ENCODE data around the gene PRRC2C. TPM values are rescaled to one million over a fixed set of nuclear protein-coding genes. Genes with fewer than 3 reads are reported as not detected.

PRRC2C gene
- total RNA-seq, 4 donors from 2014 or later = 70.0 to 278 (median 81.4) TPM

- Histone ChIP-seq H3K27ac (peak overlapping the region; percentile 98 to 100 (median 99)), H3K4me1 (peaks cover 23 to 34% of the 10 kb centered on the region in 2 donors), H3K9me3 (no peaks in the 10 kb centered on the region), H3K36me3 (no peaks in the 10 kb centered on the region), H3K27me3 (no peaks in the 10 kb centered on the region), H3K4me3 (replicated peaks in 1 of 3) (peak overlapping the region; percentile 64 to 97 (median 96))
- TF ChIP-seq POLR2A (IDR thresholded peaks at IDR 0.05) (no peak), CTCF (IDR thresholded peaks at IDR 0.05) (no peak)
- DNase-seq = peak in 1 of 2 donors; percentile 35
- 0 to 1% methylated on average over 16 to 17 of the region's 17 CpGs for WGBS, 2 donors
- intact Hi-C loops (cut with DNase I) = no loop called here
Measured at GRCh38 chr1:171486048-171486519, 754 bp downstream of the PRRC2C start.

- H3K4me3 ChIP-seq (replicated peaks in 1 of 3) = peak overlapping the region in 1 of 3 donors; percentile 96
- no peaks in the 10 kb centered on the region for H3K9me3 ChIP-seq
- intact Hi-C loops (cut with DNase I) = no loop called here
- H3K27me3 ChIP-seq = no peaks in the 10 kb centered on the region
- peaks cover 23 to 34% of the 10 kb centered on the region in 2 donors for H3K4me1 ChIP-seq
- no peaks in the 10 kb centered on the region for H3K36me3 ChIP-seq
- TF ChIP-seq CTCF (IDR thresholded peaks at IDR 0.05) = no peak
- no peak for TF ChIP-seq POLR2A (IDR thresholded peaks at IDR 0.05)
- no peak overlapping the region for H3K27ac ChIP-seq
- DNase-seq = no peak
Measured at GRCh38 chr1:171487038-171487437, 1.7 kb downstream of the PRRC2C start.

- DNase-seq = no peak
- Histone ChIP-seq H3K27ac (no peak overlapping the region), H3K4me3 (replicated peaks in 1 of 3) (no peak overlapping the region), H3K27me3 (no peaks in the 10 kb centered on the region), H3K4me1 (peaks cover 28 to 34% of the 10 kb centered on the region in 2 donors), H3K9me3 (no peaks in the 10 kb centered on the region), H3K36me3 (no peaks in the 10 kb centered on the region)
- TF ChIP-seq POLR2A (IDR thresholded peaks at IDR 0.05) = no peak
- no peak for TF ChIP-seq CTCF (IDR thresholded peaks at IDR 0.05)
- intact Hi-C loops (cut with DNase I) = no loop called here
- WGBS, 2 donors = 83 to 84% methylated on average over 6 of the region's 6 CpGs
Measured at GRCh38 chr1:171488190-171488929, 3.0 kb downstream of the PRRC2C start.

GRCh38 chr1:171494076-171494475 lies 8.7 kb downstream of the PRRC2C start:
- 51 to 63% methylated on average over 3 of the region's 3 CpGs for WGBS, 2 donors
- Histone ChIP-seq H3K27ac (no peak overlapping the region), H3K36me3 (no peaks in the 10 kb centered on the region), H3K27me3 (no peaks in the 10 kb centered on the region), H3K4me3 (replicated peaks in 1 of 3) (no peak overlapping the region), H3K9me3 (no peaks in the 10 kb centered on the region), H3K4me1 (peaks cover 4 to 30% of the 10 kb centered on the region in 2 donors)
- no peak for TF ChIP-seq CTCF (IDR thresholded peaks at IDR 0.05)
- no peak for TF ChIP-seq POLR2A (IDR thresholded peaks at IDR 0.05)
- no peak for DNase-seq
- intact Hi-C loops (cut with DNase I) = no loop called here

GRCh38 chr1:171495444-171495843 lies 10.1 kb downstream of the PRRC2C start:
- Histone ChIP-seq H3K36me3 (no peaks in the 10 kb centered on the region), H3K4me1 (peaks cover 2 to 30% of the 10 kb centered on the region in 2 donors), H3K4me3 (replicated peaks in 1 of 3) (no peak overlapping the region), H3K9me3 (no peaks in the 10 kb centered on the region), H3K27ac (no peak overlapping the region), H3K27me3 (no peaks in the 10 kb centered on the region)
- intact Hi-C loops (cut with DNase I) = no loop called here
- DNase-seq = no peak
- TF ChIP-seq CTCF (IDR thresholded peaks at IDR 0.05) (no peak), POLR2A (IDR thresholded peaks at IDR 0.05) (no peak)

Measured in thyroid gland (tissue), 4 donors.